Duodenal mucosa (tissue), 2 donors: Measurements from ENCODE around the gene PCDHB6.
"Not testable (repeated sequence)": the region's sequence is repeated elsewhere in the genome, so short reads cannot be mapped to it uniquely, and the experiment has no call there.

Experiments used
- H3K27ac ChIP-seq: one replicate; pipeline ENCODE4 v1.7.0; 2013; ENCODE audit warnings: low read depth, low read length
- H3K27me3 ChIP-seq, 2 donors: one replicate each; pipeline ENCODE4 v1.7.0; 2013; ENCODE audit warnings: low read length in 2 of 2, control low read depth in 1 of 2; ENCODE audit not compliant: insufficient read depth in 2 of 2, control insufficient read depth in 1 of 2
- H3K36me3 ChIP-seq, 2 donors: one replicate each; pipeline ENCODE4 v1.7.0; 2013; ENCODE audit warnings: low read length in 2 of 2, control low read depth in 1 of 2; ENCODE audit not compliant: insufficient read depth in 2 of 2, control insufficient read depth in 1 of 2
- H3K4me1 ChIP-seq, 2 donors: one replicate each; pipeline ENCODE4 v1.7.0; 2013; ENCODE audit warnings: low read length in 2 of 2, control low read depth in 1 of 2; ENCODE audit not compliant: insufficient read depth in 2 of 2, control insufficient read depth in 1 of 2
- H3K4me3 ChIP-seq, 2 donors: one replicate each; pipeline ENCODE4 v1.7.0; 2013; ENCODE audit warnings: low read length in 2 of 2, low read depth in 1 of 2
- H3K9ac ChIP-seq, 2 donors: one replicate each; pipeline ENCODE4 v1.7.0; 2013; ENCODE audit warnings: low read length in 2 of 2, low read depth in 1 of 2
- H3K9me3 ChIP-seq, 2 donors: one replicate each; pipeline ENCODE4 v1.7.0; 2013; ENCODE audit warnings: low read length in 2 of 2, control low read depth in 1 of 2; ENCODE audit not compliant: control insufficient read depth in 1 of 2

Gene PCDHB6

GRCh38 chr5:141127305-141127704 lies 22.6 kb upstream of the PCDHB6 start:
- no peak overlapping the region for H3K9ac ChIP-seq
- no peaks in the 10 kb centered on the region for H3K27me3 ChIP-seq
- H3K27ac ChIP-seq: no peak overlapping the region
- H3K9me3 ChIP-seq: peaks cover 3 to 10% of the 10 kb centered on the region in 2 donors
- H3K4me1 ChIP-seq: no peaks in the 10 kb centered on the region
- no peak overlapping the region for H3K4me3 ChIP-seq
- H3K36me3 ChIP-seq: no peaks in the 10 kb centered on the region

GRCh38 chr5:141135030-141135717 lies 14.7 kb upstream of the PCDHB6 start, which contains the start of gene PCDHB5:
PCDHB5 (plus strand) TSS chr5:141135206; CDS start chr5:141135435, 229 bp downstream.
- H3K27me3 ChIP-seq: no peaks in the 10 kb centered on the region
- peak within 1 kb of the TSS in 1 of 2 donors; percentile 32 for H3K4me3 ChIP-seq
- no peak within 1 kb of the TSS for H3K27ac ChIP-seq
- no peak within 1 kb of the TSS for H3K9ac ChIP-seq
- H3K36me3 ChIP-seq: no peaks in the 10 kb centered on the region
- H3K9me3 ChIP-seq: peaks cover 19 to 44% of the 10 kb centered on the region in 2 donors
- no peaks in the 10 kb centered on the region for H3K4me1 ChIP-seq

- Histone ChIP-seq H3K36me3 (no peaks in the 10 kb centered on the region), H3K27ac (no peak overlapping the region), H3K4me1 (no peaks in the 10 kb centered on the region), H3K9me3 (peaks cover 19 to 44% of the 10 kb centered on the region in 2 donors), H3K4me3 (peak overlapping the region in 1 of 2 donors; percentile 10), H3K27me3 (no peaks in the 10 kb centered on the region), H3K9ac (no peak overlapping the region)
These were observed 14.1 kb upstream of the PCDHB6 start for GRCh38 chr5:141135718-141136266.

DNA sequence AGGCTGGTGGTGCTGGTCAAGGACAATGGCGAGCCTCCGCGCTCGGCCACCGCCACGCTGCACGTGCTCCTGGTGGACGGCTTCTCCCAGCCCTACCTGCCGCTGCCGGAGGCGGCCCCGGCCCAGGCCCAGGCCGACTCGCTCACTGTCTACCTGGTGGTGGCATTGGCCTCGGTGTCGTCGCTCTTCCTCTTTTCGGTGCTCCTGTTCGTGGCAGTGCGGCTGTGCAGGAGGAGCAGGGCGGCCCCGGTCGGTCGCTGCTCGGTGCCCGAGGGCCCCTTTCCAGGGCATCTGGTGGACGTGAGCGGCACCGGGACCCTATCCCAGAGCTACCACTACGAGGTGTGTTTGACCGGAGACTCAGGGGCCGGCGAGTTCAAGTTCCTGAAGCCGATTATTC lies 12.5 kb upstream of the PCDHB6 start:
- peaks cover 19 to 42% of the 10 kb centered on the region in 2 donors for H3K9me3 ChIP-seq
- H3K36me3 ChIP-seq, H3K4me1 ChIP-seq, H3K27me3 ChIP-seq, H3K9ac ChIP-seq, H3K27ac ChIP-seq, H3K4me3 ChIP-seq: not testable (repeated sequence)

GRCh38 chr5:141150224-141150992 lies 551 bp downstream of the PCDHB6 start:
- peaks cover 6 to 20% of the 10 kb centered on the region in 2 donors for H3K9me3 ChIP-seq
- H3K9ac ChIP-seq: no peak overlapping the region
- no peak overlapping the region for H3K4me3 ChIP-seq
- H3K36me3 ChIP-seq: no peaks in the 10 kb centered on the region
- H3K27ac ChIP-seq: no peak overlapping the region
- H3K4me1 ChIP-seq: no peaks in the 10 kb centered on the region
- no peaks in the 10 kb centered on the region for H3K27me3 ChIP-seq

GRCh38 chr5:141150993-141151325 lies 1.1 kb downstream of the PCDHB6 start:
- H3K9me3 ChIP-seq: peaks cover 9 to 22% of the 10 kb centered on the region in 2 donors
- H3K9ac ChIP-seq: no peak overlapping the region
- H3K36me3 ChIP-seq: no peaks in the 10 kb centered on the region
- H3K4me3 ChIP-seq: no peak overlapping the region
- H3K27ac ChIP-seq: no peak overlapping the region
- H3K27me3 ChIP-seq: no peaks in the 10 kb centered on the region
- H3K4me1 ChIP-seq: no peaks in the 10 kb centered on the region

- not testable (repeated sequence) for H3K36me3 ChIP-seq, H3K27ac ChIP-seq, H3K4me1 ChIP-seq, H3K9ac ChIP-seq, H3K27me3 ChIP-seq, H3K4me3 ChIP-seq
- H3K9me3 ChIP-seq: peaks cover 14 to 28% of the 10 kb centered on the region in 2 donors
These were observed 1.8 kb downstream of the PCDHB6 start for GRCh38 chr5:141151632-141152031.

DNA sequence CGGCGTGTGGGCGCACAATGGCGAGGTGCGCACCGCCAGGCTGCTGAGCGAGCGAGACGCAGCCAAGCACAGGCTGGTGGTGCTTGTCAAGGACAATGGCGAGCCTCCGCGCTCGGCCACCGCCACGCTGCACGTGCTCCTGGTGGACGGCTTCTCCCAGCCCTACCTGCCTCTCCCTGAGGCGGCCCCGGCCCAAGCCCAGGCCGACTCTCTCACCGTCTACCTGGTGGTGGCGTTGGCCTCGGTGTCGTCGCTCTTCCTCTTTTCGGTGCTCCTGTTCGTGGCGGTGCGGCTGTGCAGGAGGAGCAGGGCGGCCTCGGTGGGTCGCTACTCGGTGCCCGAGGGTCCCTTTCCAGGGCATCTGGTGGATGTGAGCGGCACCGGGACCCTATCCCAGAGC lies 2.2 kb downstream of the PCDHB6 start:
- H3K9ac ChIP-seq, H3K27me3 ChIP-seq, H3K4me3 ChIP-seq, H3K36me3 ChIP-seq, H3K27ac ChIP-seq, H3K4me1 ChIP-seq: not testable (repeated sequence)
- peaks cover 16 to 33% of the 10 kb centered on the region in 2 donors for H3K9me3 ChIP-seq

- Histone ChIP-seq H3K9me3 (peaks cover 11 to 33% of the 10 kb centered on the region in 2 donors), H3K27me3 (no peaks in the 10 kb centered on the region), H3K9ac (no peak overlapping the region), H3K27ac (no peak overlapping the region), H3K4me3 (no peak overlapping the region), H3K4me1 (no peaks in the 10 kb centered on the region), H3K36me3 (no peaks in the 10 kb centered on the region)
These were observed 5.9 kb downstream of the PCDHB6 start for GRCh38 chr5:141155540-141156374.

DNA sequence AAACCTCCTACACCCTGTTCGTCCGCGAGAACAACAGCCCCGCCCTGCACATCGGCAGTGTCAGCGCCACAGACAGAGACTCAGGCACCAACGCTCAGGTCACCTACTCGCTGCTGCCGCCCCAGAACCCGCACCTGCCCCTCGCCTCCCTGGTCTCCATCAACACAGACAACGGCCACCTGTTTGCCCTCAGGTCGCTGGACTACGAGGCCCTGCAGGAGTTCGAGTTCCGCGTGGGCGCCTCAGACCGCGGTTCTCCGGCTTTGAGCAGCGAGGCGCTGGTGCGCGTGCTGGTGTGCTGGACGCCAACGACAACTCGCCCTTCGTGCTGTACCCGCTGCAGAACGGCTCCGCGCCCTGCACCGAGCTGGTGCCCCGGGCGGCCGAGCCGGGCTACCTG lies 7.5 kb downstream of the PCDHB6 start:
- not testable (repeated sequence) for H3K4me3 ChIP-seq, H3K27me3 ChIP-seq, H3K4me1 ChIP-seq, H3K36me3 ChIP-seq, H3K9ac ChIP-seq, H3K27ac ChIP-seq
- peaks cover 11 to 32% of the 10 kb centered on the region in 2 donors for H3K9me3 ChIP-seq
